GM12873 (cell line): ENCODE data around the gene ZNF667.

ENCODE experiments used
- CTCF ChIP-seq: IDR thresholded peaks from 2 replicates; pipeline ENCODE4 v1.5.1; 2012; ENCODE audit warnings: low read depth, mild to moderate bottlenecking, moderate library complexity, low read length, control low read depth; ENCODE audit not compliant: insufficient read depth; ENCODE audit errors: missing control alignments

ZNF667 gene

GRCh38 chr19:56476651-56477428 lies at the start of gene ZNF667:
Gene ZNF667, minus strand, starts transcription at chr19:56477345. Its CDS starts 14,975 bp downstream, at chr19:56462370.
- no peak for TF ChIP-seq CTCF

- no peak for TF ChIP-seq CTCF
These were observed 48.2 kb upstream of the ZNF667 start for GRCh38 chr19:56525214-56525860.

GRCh38 chr19:56508290-56508778 lies 31.2 kb upstream of the ZNF667 start:
- TF ChIP-seq CTCF, result no peak

- TF ChIP-seq CTCF, result no peak
These were observed 30.5 kb upstream of the ZNF667 start, which contains the start of gene ZNF471 for GRCh38 chr19:56507446-56508289. Gene ZNF471, plus strand, starts transcription at chr19:56507855. Its CDS starts 3,717 bp downstream, at chr19:56511572.

- no peak for TF ChIP-seq CTCF
These were observed 27.4 kb upstream of the ZNF667 start for GRCh38 chr19:56504581-56504980.

- no peak for TF ChIP-seq CTCF
These were observed 14.3 kb upstream of the ZNF667 start for GRCh38 chr19:56491399-56491798.
